ENCODE measurements around the gene PARVA.

The PARVA gene

GRCh38 chr11:12377824-12378593, 638 bp downstream of the PARVA start:
- FAIRE-seq = no peak

GRCh38 chr11:12380565-12381325, 3.4 kb downstream of the PARVA start:
- no peak for FAIRE-seq

GRCh38 chr11:12381875-12382274, 4.5 kb downstream of the PARVA start:
- no peak for FAIRE-seq

- no peak for FAIRE-seq
Measured at GRCh38 chr11:12382451-12382850, 5.1 kb downstream of the PARVA start.

- FAIRE-seq = no peak
Measured at GRCh38 chr11:12386309-12386708, 8.9 kb downstream of the PARVA start.

GRCh38 chr11:12386745-12387144, 9.4 kb downstream of the PARVA start:
- no peak for FAIRE-seq

- no peak for FAIRE-seq
Measured at GRCh38 chr11:12388173-12388572, 10.8 kb downstream of the PARVA start.

- FAIRE-seq = no peak
Measured at GRCh38 chr11:12388939-12389670, 11.7 kb downstream of the PARVA start.

- FAIRE-seq = no peak
Measured at GRCh38 chr11:12389676-12390657, 12.6 kb downstream of the PARVA start.

- FAIRE-seq = no peak
Measured at GRCh38 chr11:12390687-12391110, 13.3 kb downstream of the PARVA start.

GRCh38 chr11:12392672-12393071, 15.3 kb downstream of the PARVA start:
- FAIRE-seq = no peak

GRCh38 chr11:12393691-12394090, 16.3 kb downstream of the PARVA start:
- no peak for FAIRE-seq

GRCh38 chr11:12394601-12395000, 17.2 kb downstream of the PARVA start:
- no peak for FAIRE-seq

- FAIRE-seq = no peak
Measured at GRCh38 chr11:12395333-12395732, 18.0 kb downstream of the PARVA start.

GRCh38 chr11:12397931-12398334, 20.6 kb downstream of the PARVA start:
- FAIRE-seq = no peak

- FAIRE-seq = no peak
Measured at GRCh38 chr11:12399355-12399754, 22.0 kb downstream of the PARVA start.

- FAIRE-seq = no peak
Measured at GRCh38 chr11:12402025-12402424, 24.7 kb downstream of the PARVA start.

- no peak for FAIRE-seq
Measured at GRCh38 chr11:12402691-12403120, 25.3 kb downstream of the PARVA start.

GRCh38 chr11:12403122-12403996, 26.0 kb downstream of the PARVA start:
- no peak for FAIRE-seq

GRCh38 chr11:12403997-12404350, 26.6 kb downstream of the PARVA start:
- FAIRE-seq = no peak

- FAIRE-seq = no peak
Measured at GRCh38 chr11:12404436-12404835, 27.1 kb downstream of the PARVA start.

All from A204.1 (cell line).